ENCODE results near the gene PAN3.

- TF ChIP-seq, protein P1, sequence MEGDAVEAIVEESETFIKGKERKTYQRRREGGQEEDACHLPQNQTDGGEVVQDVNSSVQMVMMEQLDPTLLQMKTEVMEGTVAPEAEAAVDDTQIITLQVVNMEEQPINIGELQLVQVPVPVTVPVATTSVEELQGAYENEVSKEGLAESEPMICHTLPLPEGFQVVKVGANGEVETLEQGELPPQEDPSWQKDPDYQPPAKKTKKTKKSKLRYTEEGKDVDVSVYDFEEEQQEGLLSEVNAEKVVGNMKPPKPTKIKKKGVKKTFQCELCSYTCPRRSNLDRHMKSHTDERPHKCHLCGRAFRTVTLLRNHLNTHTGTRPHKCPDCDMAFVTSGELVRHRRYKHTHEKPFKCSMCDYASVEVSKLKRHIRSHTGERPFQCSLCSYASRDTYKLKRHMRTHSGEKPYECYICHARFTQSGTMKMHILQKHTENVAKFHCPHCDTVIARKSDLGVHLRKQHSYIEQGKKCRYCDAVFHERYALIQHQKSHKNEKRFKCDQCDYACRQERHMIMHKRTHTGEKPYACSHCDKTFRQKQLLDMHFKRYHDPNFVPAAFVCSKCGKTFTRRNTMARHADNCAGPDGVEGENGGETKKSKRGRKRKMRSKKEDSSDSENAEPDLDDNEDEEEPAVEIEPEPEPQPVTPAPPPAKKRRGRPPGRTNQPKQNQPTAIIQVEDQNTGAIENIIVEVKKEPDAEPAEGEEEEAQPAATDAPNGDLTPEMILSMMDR (IDR thresholded peaks at IDR 0.05; ENCODE audit: insufficient read depth, low read length) = no peak
- TF ChIP-seq SPI1 (IDR thresholded peaks at IDR 0.05; ENCODE audit: borderline replicate concordance, low read depth) (no peak), GABPA (IDR thresholded peaks at IDR 0.05; ENCODE audit: low read depth) (no peak)
Observed at GRCh38 chr13:28120317-28120716, 18.0 kb upstream of the PAN3 start.
